Smooth muscle cell (in vitro differentiated cells): Measurements from ENCODE around the gene SHD. TPM values are rescaled to one million over a fixed set of nuclear protein-coding genes. Genes with fewer than 3 reads are reported as not detected.
"Not testable (repeated sequence)": the region's sequence is repeated elsewhere in the genome, so short reads cannot be mapped to it uniquely, and the experiment has no call there.

Source experiments
- DNase-seq: peaks from one replicate; lab custom pipeline; 2025; ENCODE audit not compliant: unreplicated experiment; lab: John Stamatoyannopoulos, UW
- H2AFZ ChIP-seq: fragments of 200-600 bp; sonication (generic); 2 replicates; pipeline ENCODE4 v1.6.0; 2016; ENCODE audit warnings: antibody characterized with exemption, low read depth, mild to moderate bottlenecking
- H3F3A ChIP-seq: fragments of 200-600 bp; sonication (generic); 2 replicates; pipeline ENCODE4 v1.6.0; 2017; ENCODE audit warnings: antibody characterized with exemption, low read depth
- H3K27ac ChIP-seq: fragments of 200-600 bp; sonication (generic); 2 replicates; pipeline ENCODE4 v1.5.1; 2016; ENCODE audit warnings: low read depth, mild to moderate bottlenecking
- H3K27me3 ChIP-seq: fragments of 200-600 bp; sonication (generic); 2 replicates; pipeline ENCODE4 v1.6.1; 2016; ENCODE audit warnings: low read depth, mild to moderate bottlenecking
- H3K36me3 ChIP-seq: fragments of 200-600 bp; sonication (generic); 2 replicates; pipeline ENCODE4 v1.5.1; 2016; ENCODE audit warnings: low read depth
- H3K4me1 ChIP-seq: fragments of 200-600 bp; sonication (generic); 2 replicates; pipeline ENCODE4 v1.5.1; 2016; ENCODE audit warnings: low read depth
- H3K4me2 ChIP-seq: fragments of 200-600 bp; sonication (generic); 2 replicates; pipeline ENCODE4 v1.6.0; 2016; ENCODE audit warnings: mild to moderate bottlenecking
- H3K4me3 ChIP-seq: fragments of 200-600 bp; sonication (generic); 2 replicates; pipeline ENCODE4 v1.5.1; 2016; ENCODE audit warnings: mild to moderate bottlenecking
- H3K79me2 ChIP-seq: fragments of 200-600 bp; sonication (generic); 2 replicates; pipeline ENCODE4 v1.6.0; 2016; ENCODE audit warnings: low read depth, mild to moderate bottlenecking
- H3K9ac ChIP-seq: fragments of 200-600 bp; sonication (generic); 2 replicates; pipeline ENCODE4 v1.6.0; 2016; ENCODE audit warnings: low read depth
- H3K9me3 ChIP-seq: fragments of 200-600 bp; sonication (generic); replicated peaks from 2 replicates; pipeline ENCODE4 v1.5.1; 2016; ENCODE audit warnings: low read depth
- H4K20me1 ChIP-seq: fragments of 200-600 bp; sonication (generic); 2 replicates; pipeline ENCODE4 v1.6.0; 2016; ENCODE audit warnings: low read depth
- CTCF ChIP-seq: fragments of 200-600 bp; sonication (generic); IDR thresholded peaks from 2 replicates; pipeline ENCODE4 v1.5.1; 2017; ENCODE audit warnings: borderline replicate concordance, mild to moderate bottlenecking, antibody characterized with exemption; ENCODE audit not compliant: insufficient read depth, poor library complexity, severe bottlenecking
- WGBS: methylation state at CpG from one replicate; pipeline ENCODE4 v1.1.7; 2016; ENCODE audit warnings: low lambda C conversion rate; 5-methylcytosine and 5-hydroxymethylcytosine counted together
- polyA plus RNA-seq: library from polyadenylated mRNA; unstranded; fragments of >200 nt; fragmentation: Nextera tagmentation; extraction: Ambion mirVana; gene quantifications from 2 replicates; pipeline ENCODE4 v1.2.1, GENCODE V29; 2016
- total RNA-seq: library from RNA; depleted of rRNA; stranded (reverse); fragments of >200 nt; gene quantifications from 2 replicates; pipeline ENCODE4 v1.2.3, GENCODE V29; 2014

The SHD gene
- total and polyA plus RNA-seq, 2 experiments from 2014 or later = not detected

GRCh38 chr19:4279530-4280422, 710 bp downstream of the SHD start:
- Histone ChIP-seq H3K4me2 (peak overlapping the region; percentile 95), H3K79me2 (no peaks in the 10 kb centered on the region), H3K9me3 (no peaks in the 10 kb centered on the region), H4K20me1 (no peaks in the 10 kb centered on the region), H3K4me3 (peak overlapping the region; percentile 51), H2AFZ (no peak overlapping the region), H3K36me3 (no peaks in the 10 kb centered on the region), H3K4me1 (peaks cover 18% of the 10 kb centered on the region), H3F3A (no peaks in the 10 kb centered on the region), H3K9ac (no peak overlapping the region), H3K27me3 (peaks cover 26% of the 10 kb centered on the region), H3K27ac (no peak overlapping the region)
- TF ChIP-seq CTCF = no peak
- no peak for DNase-seq
- WGBS = 11% methylated on average over 44 of the region's 71 CpGs

GRCh38 chr19:4284176-4284958, 5.3 kb downstream of the SHD start:
- 64% methylated on average over 20 of the region's 20 CpGs for WGBS
- TF ChIP-seq CTCF = no peak
- peaks cover 8% of the 10 kb centered on the region for H3K4me1 ChIP-seq
- no peak for DNase-seq
- H3K36me3 ChIP-seq = no peaks in the 10 kb centered on the region
- peaks cover 17% of the 10 kb centered on the region for H3K27me3 ChIP-seq
- no peak overlapping the region for H3K4me3 ChIP-seq
- H3K9ac ChIP-seq = no peak overlapping the region
- H3K4me2 ChIP-seq = no peak overlapping the region
- no peaks in the 10 kb centered on the region for H3F3A ChIP-seq
- no peak overlapping the region for H3K27ac ChIP-seq
- H3K9me3 ChIP-seq = no peaks in the 10 kb centered on the region
- no peak overlapping the region for H2AFZ ChIP-seq
- no peaks in the 10 kb centered on the region for H4K20me1 ChIP-seq
- H3K79me2 ChIP-seq = no peaks in the 10 kb centered on the region

GRCh38 chr19:4284974-4285373, 5.9 kb downstream of the SHD start:
- peaks cover 2% of the 10 kb centered on the region for H3K4me1 ChIP-seq
- 86% methylated on average over 6 of the region's 6 CpGs for WGBS
- no peak for TF ChIP-seq CTCF
- H3K36me3 ChIP-seq = no peaks in the 10 kb centered on the region
- H3K4me3 ChIP-seq = no peak overlapping the region
- H3K4me2 ChIP-seq = no peak overlapping the region
- no peak overlapping the region for H3K9ac ChIP-seq
- H3K9me3 ChIP-seq = no peaks in the 10 kb centered on the region
- H3K27me3 ChIP-seq = peaks cover 11% of the 10 kb centered on the region
- no peaks in the 10 kb centered on the region for H3F3A ChIP-seq
- H3K27ac ChIP-seq = no peak overlapping the region
- no peak for DNase-seq
- no peaks in the 10 kb centered on the region for H3K79me2 ChIP-seq
- H2AFZ ChIP-seq = no peak overlapping the region
- H4K20me1 ChIP-seq = no peaks in the 10 kb centered on the region

GRCh38 chr19:4286141-4286540, 7.1 kb downstream of the SHD start:
- H3K9me3 ChIP-seq, H3K4me2 ChIP-seq: not testable (repeated sequence)
- 87% methylated on average over 4 of the region's 4 CpGs for WGBS

More at GRCh38 chr19:4286141-4286540, 7.1 kb downstream of the SHD start:
- not testable (repeated sequence) for DNase-seq, H4K20me1 ChIP-seq, H3K9ac ChIP-seq, H3K79me2 ChIP-seq, H3K4me3 ChIP-seq, H3F3A ChIP-seq, H3K27me3 ChIP-seq, H3K4me1 ChIP-seq, H3K27ac ChIP-seq, H2AFZ ChIP-seq, H3K36me3 ChIP-seq
